H1 (cell line): Measurements from ENCODE around the gene IRF9.

ENCODE experiments used
- POLR2A ChIP-seq, 2 experiments: IDR thresholded peaks; 1 replicate in 1 of 2; 2 replicates in 1 of 2; pipeline ENCODE4 v1.6.1; 2011; ENCODE audit warnings: low read depth in 2 of 2, low read length in 2 of 2, mild to moderate bottlenecking in 2 of 2; ENCODE audit errors: control extremely low read depth in 1 of 2
- POLR2AphosphoS5 ChIP-seq: IDR thresholded peaks from 2 replicates; pipeline ENCODE4 v1.6.1; 2011; ENCODE audit warnings: low read depth, low read length
- TAF1 ChIP-seq: IDR thresholded peaks from 2 replicates; pipeline ENCODE4 v1.6.1; 2011; ENCODE audit warnings: mild to moderate bottlenecking, low read depth, low read length
- ZNF274 ChIP-seq: IDR thresholded peaks from 2 replicates; pipeline ENCODE4 v1.7.0; 2012; ENCODE audit warnings: low read length, borderline replicate concordance; ENCODE audit errors: extremely low read depth
- TF ChIP-seq, protein P1 (sequence below), 3 experiments: IDR thresholded peaks; 1 replicate in 2 of 3; 2 replicates in 1 of 3; pipeline versions ENCODE4 v1.5.1 to v1.6.1; 2011; ENCODE audit warnings: low read length in 3 of 3, mild to moderate bottlenecking in 3 of 3, inconsistent platforms in 2 of 3, low read depth in 1 of 3, moderate library complexity in 1 of 3; ENCODE audit not compliant: insufficient read depth in 1 of 3; ENCODE audit errors: control extremely low read depth in 1 of 3

DNA sequence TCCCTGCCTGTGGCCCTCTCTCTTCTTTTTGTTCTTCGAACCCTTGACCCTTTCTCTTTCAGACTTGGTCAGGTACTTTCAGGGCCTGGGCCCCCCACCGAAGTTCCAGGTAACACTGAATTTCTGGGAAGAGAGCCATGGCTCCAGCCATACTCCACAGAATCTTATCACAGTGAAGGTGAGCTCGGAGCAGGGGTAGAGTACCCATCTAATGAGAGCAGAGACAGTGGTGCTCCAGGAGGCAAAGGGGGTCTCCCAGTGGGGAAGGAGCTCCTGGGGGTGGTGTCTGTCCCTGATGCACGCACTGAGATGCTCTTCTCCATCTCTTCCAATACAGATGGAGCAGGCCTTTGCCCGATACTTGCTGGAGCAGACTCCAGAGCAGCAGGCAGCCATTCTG, 4.7 kb downstream of the IRF9 start:
- TF ChIP-seq POLR2A (IDR thresholded peaks at IDR 0.05; ENCODE audit: control extremely low read depth in 1 of 2, low read depth in 2 of 2, low read length in 2 of 2) (no peak), POLR2AphosphoS5 (no peak), TAF1 (no peak), ZNF274 (no peak)
- TF ChIP-seq, protein P1, sequence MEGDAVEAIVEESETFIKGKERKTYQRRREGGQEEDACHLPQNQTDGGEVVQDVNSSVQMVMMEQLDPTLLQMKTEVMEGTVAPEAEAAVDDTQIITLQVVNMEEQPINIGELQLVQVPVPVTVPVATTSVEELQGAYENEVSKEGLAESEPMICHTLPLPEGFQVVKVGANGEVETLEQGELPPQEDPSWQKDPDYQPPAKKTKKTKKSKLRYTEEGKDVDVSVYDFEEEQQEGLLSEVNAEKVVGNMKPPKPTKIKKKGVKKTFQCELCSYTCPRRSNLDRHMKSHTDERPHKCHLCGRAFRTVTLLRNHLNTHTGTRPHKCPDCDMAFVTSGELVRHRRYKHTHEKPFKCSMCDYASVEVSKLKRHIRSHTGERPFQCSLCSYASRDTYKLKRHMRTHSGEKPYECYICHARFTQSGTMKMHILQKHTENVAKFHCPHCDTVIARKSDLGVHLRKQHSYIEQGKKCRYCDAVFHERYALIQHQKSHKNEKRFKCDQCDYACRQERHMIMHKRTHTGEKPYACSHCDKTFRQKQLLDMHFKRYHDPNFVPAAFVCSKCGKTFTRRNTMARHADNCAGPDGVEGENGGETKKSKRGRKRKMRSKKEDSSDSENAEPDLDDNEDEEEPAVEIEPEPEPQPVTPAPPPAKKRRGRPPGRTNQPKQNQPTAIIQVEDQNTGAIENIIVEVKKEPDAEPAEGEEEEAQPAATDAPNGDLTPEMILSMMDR (IDR thresholded peaks at IDR 0.05; ENCODE audit: control extremely low read depth in 1 of 3, insufficient read depth in 1 of 3, low read depth in 1 of 3, low read length in 3 of 3): no peak
